Peyer's patch (tissue), 4 donors: ENCODE measurements around the gene HLTF.

Source experiments
- POLR2A ChIP-seq, 2 donors: fragments of 450-650 bp; IDR thresholded peaks; one replicate each; pipeline ENCODE4 v1.5.1; 2017; ENCODE audit warnings: antibody characterized with exemption in 2 of 2, mild to moderate bottlenecking in 2 of 2, moderate library complexity in 2 of 2
- TF ChIP-seq, protein P1 (sequence below), 6 experiments: fragments of 450-650 bp in 4 of 6; fragments of 200-600 bp in 2 of 6; sonication (generic) in 1 of 6; IDR thresholded peaks; one replicate each; pipeline ENCODE4 v1.5.1; 2017 to 2019; ENCODE audit warnings: antibody characterized with exemption in 6 of 6, mild to moderate bottlenecking in 3 of 6, moderate library complexity in 1 of 6

DNA sequence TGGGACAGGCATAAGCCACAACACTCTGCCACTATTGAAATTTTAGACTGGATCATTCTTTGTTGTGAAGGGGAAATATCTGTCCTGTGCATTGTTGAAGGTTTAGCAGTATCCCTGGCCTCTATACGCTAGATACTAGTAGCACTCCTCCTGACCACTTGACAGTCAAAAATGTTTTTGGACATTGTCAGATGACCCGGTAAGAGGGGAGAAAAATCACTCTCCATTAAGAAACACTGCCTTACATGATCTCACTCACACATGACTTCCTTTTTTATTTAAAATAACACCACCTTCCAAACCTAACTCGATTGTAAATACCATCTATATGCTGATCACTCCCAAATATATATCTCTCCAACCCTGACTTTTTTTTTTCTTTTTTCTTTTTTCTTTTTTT, 15.3 kb upstream of the HLTF start:
- TF ChIP-seq, protein P1, sequence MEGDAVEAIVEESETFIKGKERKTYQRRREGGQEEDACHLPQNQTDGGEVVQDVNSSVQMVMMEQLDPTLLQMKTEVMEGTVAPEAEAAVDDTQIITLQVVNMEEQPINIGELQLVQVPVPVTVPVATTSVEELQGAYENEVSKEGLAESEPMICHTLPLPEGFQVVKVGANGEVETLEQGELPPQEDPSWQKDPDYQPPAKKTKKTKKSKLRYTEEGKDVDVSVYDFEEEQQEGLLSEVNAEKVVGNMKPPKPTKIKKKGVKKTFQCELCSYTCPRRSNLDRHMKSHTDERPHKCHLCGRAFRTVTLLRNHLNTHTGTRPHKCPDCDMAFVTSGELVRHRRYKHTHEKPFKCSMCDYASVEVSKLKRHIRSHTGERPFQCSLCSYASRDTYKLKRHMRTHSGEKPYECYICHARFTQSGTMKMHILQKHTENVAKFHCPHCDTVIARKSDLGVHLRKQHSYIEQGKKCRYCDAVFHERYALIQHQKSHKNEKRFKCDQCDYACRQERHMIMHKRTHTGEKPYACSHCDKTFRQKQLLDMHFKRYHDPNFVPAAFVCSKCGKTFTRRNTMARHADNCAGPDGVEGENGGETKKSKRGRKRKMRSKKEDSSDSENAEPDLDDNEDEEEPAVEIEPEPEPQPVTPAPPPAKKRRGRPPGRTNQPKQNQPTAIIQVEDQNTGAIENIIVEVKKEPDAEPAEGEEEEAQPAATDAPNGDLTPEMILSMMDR (IDR thresholded peaks at IDR 0.05) = no peak
- TF ChIP-seq POLR2A (IDR thresholded peaks at IDR 0.05) = no peak
